Activated effector memory CD4-positive, alpha-beta T cell treated with anti-CD3 and anti-CD28 coated beads, Interleukin-2, amount 50 U/mL, for 16 hours (primary cell): ENCODE results near the gene FAM78B.

ENCODE experiments used
- DNase-seq: peaks from one replicate; pipeline ENCODE4 v3.0.0-alpha.2; 2020

Gene FAM78B

GRCh38 chr1:166166698-166167571, at the start of gene FAM78B:
TSS of gene FAM78B (minus strand) at chr1:166167001. CDS start at chr1:166166248, 753 bp downstream.
- peak; percentile 80 for DNase-seq

- no peak for DNase-seq
Observed at GRCh38 chr1:166202546-166202945, 35.7 kb upstream of the FAM78B start.

GRCh38 chr1:166200743-166201142, 33.9 kb upstream of the FAM78B start:
- DNase-seq, result no peak

GRCh38 chr1:166197597-166197996, 30.8 kb upstream of the FAM78B start:
- DNase-seq, result no peak

GRCh38 chr1:166197141-166197540, 30.3 kb upstream of the FAM78B start:
- DNase-seq, result no peak

- no peak for DNase-seq
Observed at GRCh38 chr1:166193057-166193698, 26.4 kb upstream of the FAM78B start.

- no peak for DNase-seq
Observed at GRCh38 chr1:166190400-166190799, 23.6 kb upstream of the FAM78B start.

GRCh38 chr1:166189126-166189525, 22.3 kb upstream of the FAM78B start:
- DNase-seq, result no peak

GRCh38 chr1:166185526-166185925, 18.7 kb upstream of the FAM78B start:
- DNase-seq, result no peak

GRCh38 chr1:166184897-166185296, 18.1 kb upstream of the FAM78B start:
- no peak for DNase-seq

GRCh38 chr1:166184012-166184411, 17.2 kb upstream of the FAM78B start:
- no peak for DNase-seq

GRCh38 chr1:166182281-166182680, 15.5 kb upstream of the FAM78B start:
- no peak for DNase-seq

- DNase-seq, result no peak
Observed at GRCh38 chr1:166176416-166176815, 9.6 kb upstream of the FAM78B start.

GRCh38 chr1:166175032-166175431, 8.2 kb upstream of the FAM78B start:
- DNase-seq, result no peak

GRCh38 chr1:166174108-166174507, 7.3 kb upstream of the FAM78B start:
- DNase-seq, result no peak

GRCh38 chr1:166172106-166172505, 5.3 kb upstream of the FAM78B start:
- DNase-seq, result no peak

GRCh38 chr1:166170726-166171125, 3.9 kb upstream of the FAM78B start:
- DNase-seq, result no peak

GRCh38 chr1:166170075-166170474, 3.3 kb upstream of the FAM78B start:
- DNase-seq, result no peak

- DNase-seq, result no peak
Observed at GRCh38 chr1:166169182-166169581, 2.4 kb upstream of the FAM78B start.

- no peak for DNase-seq
Observed at GRCh38 chr1:166167572-166167925, 748 bp upstream of the FAM78B start.

- DNase-seq, result no peak
Observed at GRCh38 chr1:166166329-166166697, 488 bp downstream of the FAM78B start.

- peak; percentile 65 for DNase-seq
Observed at GRCh38 chr1:166165661-166166328, 1.0 kb downstream of the FAM78B start.

- DNase-seq, result peak; percentile 69
Observed at GRCh38 chr1:166164995-166165660, 1.7 kb downstream of the FAM78B start.
